HG02943 (cell line): ENCODE results near the gene HDGFL2.

Experiments
- ATAC-seq: cut with Tn5 transposase; IDR thresholded peaks from one replicate; pipeline ENCODE4 v1.9.1; 2021; ENCODE audit warnings: mild to moderate bottlenecking, low read depth, moderate library complexity; ENCODE audit not compliant: unreplicated experiment

HDGFL2 gene

GRCh38 chr19:4496304-4496703, 24.2 kb downstream of the HDGFL2 start:
- no peak for ATAC-seq

GRCh38 chr19:4497770-4498389, 25.8 kb downstream of the HDGFL2 start:
- no peak for ATAC-seq

GRCh38 chr19:4498694-4499093, 26.6 kb downstream of the HDGFL2 start:
- no peak for ATAC-seq

GRCh38 chr19:4499318-4499717, 27.2 kb downstream of the HDGFL2 start:
- no peak for ATAC-seq

- no peak for ATAC-seq
Observed at GRCh38 chr19:4499855-4500254, 27.8 kb downstream of the HDGFL2 start.

GRCh38 chr19:4500841-4501591, 28.9 kb downstream of the HDGFL2 start:
- no peak for ATAC-seq

GRCh38 chr19:4501691-4502090, 29.6 kb downstream of the HDGFL2 start:
- ATAC-seq, result no peak

GRCh38 chr19:4502282-4503131, 30.4 kb downstream of the HDGFL2 start:
- ATAC-seq, result no peak

GRCh38 chr19:4503132-4503824, 31.2 kb downstream of the HDGFL2 start:
- no peak for ATAC-seq

- ATAC-seq, result no peak
Observed at GRCh38 chr19:4503825-4504170, 31.7 kb downstream of the HDGFL2 start.

GRCh38 chr19:4504297-4504701, 32.2 kb downstream of the HDGFL2 start:
- no peak for ATAC-seq

GRCh38 chr19:4504891-4505569, 32.9 kb downstream of the HDGFL2 start:
- no peak for ATAC-seq

- no peak for ATAC-seq
Observed at GRCh38 chr19:4505570-4506448, 33.7 kb downstream of the HDGFL2 start.

- no peak for ATAC-seq
Observed at GRCh38 chr19:4506449-4507149, 34.5 kb downstream of the HDGFL2 start.

GRCh38 chr19:4507150-4507452, 35.0 kb downstream of the HDGFL2 start:
- no peak for ATAC-seq

- ATAC-seq, result no peak
Observed at GRCh38 chr19:4507804-4508203, 35.7 kb downstream of the HDGFL2 start.

GRCh38 chr19:4508698-4509097, 36.6 kb downstream of the HDGFL2 start:
- no peak for ATAC-seq

- ATAC-seq, result no peak
Observed at GRCh38 chr19:4510435-4511255, 38.5 kb downstream of the HDGFL2 start.
